GM10266 (cell line): Measurements from ENCODE around the gene DYRK3.
"Not testable (repeated sequence)": the region's sequence is repeated elsewhere in the genome, so short reads cannot be mapped to it uniquely, and the experiment has no call there.

Experiments
- DNase-seq: peaks from one replicate; pipeline ENCODE4 v3.0.0; 2012; ENCODE audit errors: extremely low spot score
- TF ChIP-seq, protein P1 (sequence below): IDR thresholded peaks from 2 replicates; pipeline ENCODE4 v1.5.1; 2012; ENCODE audit warnings: mild to moderate bottlenecking, low read depth; ENCODE audit not compliant: control insufficient read depth, insufficient read depth; ENCODE audit errors: missing control alignments

Gene DYRK3

DNA sequence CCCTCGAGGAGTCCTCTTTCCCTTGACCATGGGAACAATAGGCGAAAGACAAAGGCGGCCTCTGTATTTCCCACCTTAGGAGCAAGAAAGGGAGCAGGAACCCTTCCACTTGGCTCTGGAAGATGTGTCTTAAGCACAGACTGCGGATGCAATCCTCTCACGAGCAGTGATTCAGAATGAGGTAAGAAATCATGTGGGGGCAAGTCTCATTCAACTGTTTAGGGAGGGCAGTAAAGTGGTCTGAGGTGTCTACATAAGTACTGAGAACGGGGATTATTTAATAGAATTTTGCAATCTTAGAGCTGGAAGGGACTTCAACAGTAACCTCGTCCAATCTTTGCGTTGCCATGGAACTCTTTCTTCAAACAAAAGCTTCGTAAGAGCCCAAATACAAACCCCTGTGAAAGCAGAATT, 1.6 kb upstream of the DYRK3 start:
- TF ChIP-seq, protein P1, sequence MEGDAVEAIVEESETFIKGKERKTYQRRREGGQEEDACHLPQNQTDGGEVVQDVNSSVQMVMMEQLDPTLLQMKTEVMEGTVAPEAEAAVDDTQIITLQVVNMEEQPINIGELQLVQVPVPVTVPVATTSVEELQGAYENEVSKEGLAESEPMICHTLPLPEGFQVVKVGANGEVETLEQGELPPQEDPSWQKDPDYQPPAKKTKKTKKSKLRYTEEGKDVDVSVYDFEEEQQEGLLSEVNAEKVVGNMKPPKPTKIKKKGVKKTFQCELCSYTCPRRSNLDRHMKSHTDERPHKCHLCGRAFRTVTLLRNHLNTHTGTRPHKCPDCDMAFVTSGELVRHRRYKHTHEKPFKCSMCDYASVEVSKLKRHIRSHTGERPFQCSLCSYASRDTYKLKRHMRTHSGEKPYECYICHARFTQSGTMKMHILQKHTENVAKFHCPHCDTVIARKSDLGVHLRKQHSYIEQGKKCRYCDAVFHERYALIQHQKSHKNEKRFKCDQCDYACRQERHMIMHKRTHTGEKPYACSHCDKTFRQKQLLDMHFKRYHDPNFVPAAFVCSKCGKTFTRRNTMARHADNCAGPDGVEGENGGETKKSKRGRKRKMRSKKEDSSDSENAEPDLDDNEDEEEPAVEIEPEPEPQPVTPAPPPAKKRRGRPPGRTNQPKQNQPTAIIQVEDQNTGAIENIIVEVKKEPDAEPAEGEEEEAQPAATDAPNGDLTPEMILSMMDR: no peak
- DNase-seq: no peak

DNA sequence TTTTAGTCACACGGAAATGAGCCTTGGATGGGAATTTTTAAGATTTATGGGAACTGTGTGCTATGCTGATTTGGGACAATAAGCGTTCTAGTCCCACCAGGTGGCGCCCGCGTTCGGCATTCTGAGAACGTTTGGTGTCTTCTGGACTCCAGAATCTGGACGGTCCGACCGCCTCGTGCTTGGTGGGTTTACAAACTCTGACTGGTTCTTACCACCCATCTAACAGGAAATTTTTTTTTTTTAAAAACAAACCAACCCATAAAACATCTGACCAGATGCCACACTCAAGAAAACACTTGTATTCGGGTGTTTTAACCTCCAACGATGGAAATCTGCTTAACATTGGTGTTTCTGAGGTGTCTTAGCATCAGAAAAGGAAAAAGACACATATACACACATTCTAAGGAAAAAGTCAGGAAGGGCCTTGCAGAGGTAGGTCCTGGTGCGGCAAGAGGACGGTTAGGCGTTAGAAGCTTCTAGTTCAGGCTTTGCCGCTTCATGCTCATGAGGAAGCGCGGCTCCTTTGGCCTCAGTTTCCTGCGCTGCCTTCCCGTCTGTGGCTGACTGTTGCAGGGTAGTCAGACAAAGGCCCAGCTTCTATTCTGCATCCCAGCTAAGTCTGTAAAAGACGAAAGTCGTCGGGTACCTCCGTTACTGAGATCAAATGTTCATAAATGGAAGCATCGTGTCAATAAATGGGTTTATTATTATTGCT, 814 bp upstream of the DYRK3 start:
- TF ChIP-seq, protein P1: peak; percentile 84
- peak; percentile 51 for DNase-seq

DNA sequence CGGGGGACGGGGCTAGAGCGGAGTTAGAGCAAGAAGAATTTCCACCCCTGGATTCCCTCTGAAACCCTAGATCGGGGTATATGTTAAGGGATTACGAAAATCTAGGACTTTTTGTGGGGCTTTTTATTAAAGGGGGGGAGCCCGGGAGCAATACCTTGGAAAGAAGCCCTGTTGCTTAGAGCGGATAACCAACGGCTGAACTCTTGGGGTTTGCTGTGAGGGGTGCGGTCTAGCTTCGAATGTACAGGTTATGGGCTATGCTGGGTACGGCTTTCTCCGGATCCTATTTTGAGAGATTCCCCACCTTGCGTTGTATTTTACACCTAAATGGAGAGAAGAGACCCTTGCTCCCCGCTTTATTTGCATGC, 626 bp downstream of the DYRK3 start:
- TF ChIP-seq, protein P1: no peak
- DNase-seq: peak; percentile 31

DNA sequence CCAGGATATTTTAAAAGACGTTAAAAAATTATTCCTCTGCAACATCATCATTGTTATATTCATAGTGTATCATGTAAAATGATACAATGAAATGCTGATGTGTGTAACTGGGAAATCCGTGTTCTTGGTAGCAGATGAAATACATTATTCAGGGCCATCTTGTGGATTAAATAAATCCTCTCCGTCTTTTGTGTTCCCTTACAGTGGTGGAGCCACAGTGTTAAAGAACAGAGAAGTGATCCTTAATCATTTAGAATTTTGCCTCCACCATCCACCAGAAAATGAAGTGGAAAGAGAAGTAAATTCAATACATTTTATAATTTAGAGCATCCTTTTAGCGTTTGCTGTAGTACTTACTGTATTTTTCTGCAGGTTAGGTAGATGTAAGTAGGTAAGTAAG, 1.3 kb downstream of the DYRK3 start:
- TF ChIP-seq, protein P1: no peak
- DNase-seq: no peak

DNA sequence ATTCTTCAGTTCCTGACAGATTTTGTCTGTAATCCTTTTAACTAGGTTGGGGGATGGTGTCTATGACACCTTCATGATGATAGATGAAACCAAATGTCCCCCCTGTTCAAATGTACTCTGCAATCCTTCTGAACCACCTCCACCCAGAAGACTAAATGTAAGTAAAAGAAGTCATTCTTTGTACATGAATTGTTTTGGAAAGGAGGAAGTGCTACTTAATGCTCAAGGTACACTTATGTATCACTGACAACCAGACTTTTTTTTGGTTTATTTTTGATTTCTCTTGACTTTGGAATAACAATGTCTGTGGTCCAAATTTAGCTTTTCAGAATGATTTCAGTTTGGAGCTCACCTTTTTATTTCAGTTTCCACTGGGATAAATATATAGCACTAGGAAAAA, 2.3 kb downstream of the DYRK3 start:
- TF ChIP-seq, protein P1: no peak
- DNase-seq: no peak

DNA sequence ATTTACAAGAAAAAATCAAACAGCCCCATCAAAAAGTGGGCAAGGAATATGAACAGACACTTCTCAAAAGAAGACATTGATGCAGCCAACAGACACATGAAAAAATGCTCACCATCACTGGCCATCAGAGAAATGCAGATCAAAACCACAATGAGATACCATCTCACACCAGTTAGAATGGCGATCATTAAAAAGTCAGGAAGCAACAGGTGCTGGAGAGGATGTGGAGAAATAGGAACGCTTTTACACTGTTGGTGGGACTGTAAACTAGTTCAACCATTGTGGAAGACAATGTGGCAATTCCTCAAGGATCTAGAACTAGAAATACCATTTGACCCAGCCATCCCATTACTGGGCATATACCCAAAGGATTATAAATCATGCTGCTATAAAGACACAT, 6.7 kb downstream of the DYRK3 start:
- DNase-seq: not testable (repeated sequence)

DNA sequence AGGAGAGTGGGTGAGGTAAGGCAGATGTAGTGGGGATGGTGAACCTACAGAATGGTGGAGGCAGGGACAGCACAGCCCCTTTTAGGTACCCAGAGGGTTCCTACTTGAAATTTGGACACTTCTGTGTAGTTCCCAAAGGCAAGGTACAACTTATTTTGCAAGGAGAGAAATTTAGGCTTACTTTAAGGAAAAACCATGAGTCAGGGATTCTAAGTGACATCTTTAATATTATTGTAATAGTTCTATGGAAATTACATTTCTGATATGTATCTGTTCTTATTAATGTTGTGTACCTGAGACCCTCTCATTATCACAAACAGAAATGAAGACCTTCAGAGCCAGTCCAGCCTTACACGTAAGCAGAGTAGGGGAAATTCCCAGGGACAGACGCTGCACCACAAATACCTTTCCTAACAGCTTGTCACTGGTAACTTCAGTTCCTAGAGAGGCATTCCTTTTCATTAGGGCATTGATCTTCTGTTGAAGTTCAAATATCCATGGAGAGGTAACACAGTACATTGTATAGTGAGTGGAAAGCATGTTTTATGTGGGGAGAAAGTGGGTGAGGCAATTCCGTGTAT, 7.9 kb downstream of the DYRK3 start:
- DNase-seq: no peak
- TF ChIP-seq, protein P1: no peak
